NCI-H82 treated with DMSO at 0.1 percent for 48 hours (cell line): ENCODE measurements around the gene CCDC148.
"Not testable (repeated sequence)": the region's sequence is repeated elsewhere in the genome, so short reads cannot be mapped to it uniquely, and the experiment has no call there.

ENCODE experiments used
- DNase-seq: peaks from one replicate; lab custom pipeline; 2025; ENCODE audit not compliant: unreplicated experiment; lab: John Stamatoyannopoulos, UW

Gene CCDC148

GRCh38 chr2:158366342-158366741 is 90.2 kb downstream of the CCDC148 start:
- DNase-seq, result no peak

GRCh38 chr2:158359846-158360245 is 96.7 kb downstream of the CCDC148 start:
- no peak for DNase-seq

GRCh38 chr2:158357699-158358098 is 98.9 kb downstream of the CCDC148 start:
- no peak for DNase-seq

GRCh38 chr2:158357122-158357521 is 99.4 kb downstream of the CCDC148 start:
- no peak for DNase-seq

GRCh38 chr2:158351466-158351816 is 105.1 kb downstream of the CCDC148 start:
- DNase-seq, result not testable (repeated sequence)

GRCh38 chr2:158350751-158351465 is 105.6 kb downstream of the CCDC148 start:
- DNase-seq, result not testable (repeated sequence)

GRCh38 chr2:158346032-158346431 is 110.5 kb downstream of the CCDC148 start:
- DNase-seq, result no peak

GRCh38 chr2:158339513-158339912 is 117.0 kb downstream of the CCDC148 start:
- DNase-seq, result no peak

GRCh38 chr2:158337018-158337417 is 119.5 kb downstream of the CCDC148 start:
- DNase-seq, result no peak

- DNase-seq, result not testable (repeated sequence)
Measured at GRCh38 chr2:158331799-158332198, 124.8 kb downstream of the CCDC148 start.

GRCh38 chr2:158325782-158326340 is 130.7 kb downstream of the CCDC148 start:
- DNase-seq, result no peak

GRCh38 chr2:158325031-158325781 is 131.3 kb downstream of the CCDC148 start:
- DNase-seq, result no peak

GRCh38 chr2:158323381-158323780 is 133.2 kb downstream of the CCDC148 start:
- no peak for DNase-seq

- no peak for DNase-seq
Measured at GRCh38 chr2:158321264-158321663, 135.3 kb downstream of the CCDC148 start.

- no peak for DNase-seq
Measured at GRCh38 chr2:158319269-158319668, 137.3 kb downstream of the CCDC148 start.

- DNase-seq, result no peak
Measured at GRCh38 chr2:158317642-158318041, 138.9 kb downstream of the CCDC148 start.

GRCh38 chr2:158315803-158316414 is 140.6 kb downstream of the CCDC148 start:
- no peak for DNase-seq

- no peak for DNase-seq
Measured at GRCh38 chr2:158315000-158315399, 141.6 kb downstream of the CCDC148 start.

GRCh38 chr2:158313734-158314133 is 142.8 kb downstream of the CCDC148 start:
- no peak for DNase-seq

GRCh38 chr2:158312981-158313380 is 143.6 kb downstream of the CCDC148 start:
- no peak for DNase-seq

- not testable (repeated sequence) for DNase-seq
Measured at GRCh38 chr2:158310407-158310806, 146.1 kb downstream of the CCDC148 start.

GRCh38 chr2:158305501-158305900 is 151.1 kb downstream of the CCDC148 start:
- no peak for DNase-seq
